ENCODE data around the gene TMEM164. TPM values are rescaled to one million over a fixed set of nuclear protein-coding genes. Genes with fewer than 3 reads are reported as not detected.

Gene TMEM164
- total RNA-seq, 2 donors from 2014 or later: 18.0 to 20.2 TPM

DNA sequence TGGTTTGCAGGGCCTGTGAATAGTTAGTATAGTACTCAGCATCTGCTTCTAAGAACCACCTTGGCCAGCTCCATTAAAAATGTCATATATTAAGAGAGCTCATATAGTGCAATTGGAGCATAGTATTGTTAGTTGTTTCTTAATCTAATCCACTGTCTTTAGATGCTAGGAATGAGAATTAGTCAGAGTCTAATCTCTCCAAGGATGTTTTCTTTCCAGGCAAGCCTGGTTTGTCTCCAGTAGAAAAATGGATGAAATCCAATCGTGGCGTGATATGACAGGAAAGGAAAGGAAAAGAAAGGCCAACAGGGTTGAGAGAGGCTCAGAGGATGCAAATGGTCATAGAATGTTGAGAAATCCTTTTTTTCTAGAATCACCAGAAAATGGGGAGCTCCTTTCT, 15.0 kb upstream of the TMEM164 start:
- ATAC-seq (ENCODE audit: insufficient number of reproducible peaks, low FRiP score, low read depth) (no peak), DNase-seq (ENCODE audit: low spot score) (no peak)
- Histone ChIP-seq H3K4me3 (no peak overlapping the region), H3K4me1 (ENCODE audit: control insufficient read depth in 1 of 2, low read depth in 2 of 2) (no peaks in the 10 kb centered on the region), H3K9me3 (no peaks in the 10 kb centered on the region), H3K36me3 (no peaks in the 10 kb centered on the region), H3K27ac (no peak overlapping the region), H3K27me3 (replicated peaks; ENCODE audit: insufficient read depth) (no peaks in the 10 kb centered on the region)
- TF ChIP-seq, protein P1, sequence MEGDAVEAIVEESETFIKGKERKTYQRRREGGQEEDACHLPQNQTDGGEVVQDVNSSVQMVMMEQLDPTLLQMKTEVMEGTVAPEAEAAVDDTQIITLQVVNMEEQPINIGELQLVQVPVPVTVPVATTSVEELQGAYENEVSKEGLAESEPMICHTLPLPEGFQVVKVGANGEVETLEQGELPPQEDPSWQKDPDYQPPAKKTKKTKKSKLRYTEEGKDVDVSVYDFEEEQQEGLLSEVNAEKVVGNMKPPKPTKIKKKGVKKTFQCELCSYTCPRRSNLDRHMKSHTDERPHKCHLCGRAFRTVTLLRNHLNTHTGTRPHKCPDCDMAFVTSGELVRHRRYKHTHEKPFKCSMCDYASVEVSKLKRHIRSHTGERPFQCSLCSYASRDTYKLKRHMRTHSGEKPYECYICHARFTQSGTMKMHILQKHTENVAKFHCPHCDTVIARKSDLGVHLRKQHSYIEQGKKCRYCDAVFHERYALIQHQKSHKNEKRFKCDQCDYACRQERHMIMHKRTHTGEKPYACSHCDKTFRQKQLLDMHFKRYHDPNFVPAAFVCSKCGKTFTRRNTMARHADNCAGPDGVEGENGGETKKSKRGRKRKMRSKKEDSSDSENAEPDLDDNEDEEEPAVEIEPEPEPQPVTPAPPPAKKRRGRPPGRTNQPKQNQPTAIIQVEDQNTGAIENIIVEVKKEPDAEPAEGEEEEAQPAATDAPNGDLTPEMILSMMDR (IDR thresholded peaks at IDR 0.05): no peak

DNA sequence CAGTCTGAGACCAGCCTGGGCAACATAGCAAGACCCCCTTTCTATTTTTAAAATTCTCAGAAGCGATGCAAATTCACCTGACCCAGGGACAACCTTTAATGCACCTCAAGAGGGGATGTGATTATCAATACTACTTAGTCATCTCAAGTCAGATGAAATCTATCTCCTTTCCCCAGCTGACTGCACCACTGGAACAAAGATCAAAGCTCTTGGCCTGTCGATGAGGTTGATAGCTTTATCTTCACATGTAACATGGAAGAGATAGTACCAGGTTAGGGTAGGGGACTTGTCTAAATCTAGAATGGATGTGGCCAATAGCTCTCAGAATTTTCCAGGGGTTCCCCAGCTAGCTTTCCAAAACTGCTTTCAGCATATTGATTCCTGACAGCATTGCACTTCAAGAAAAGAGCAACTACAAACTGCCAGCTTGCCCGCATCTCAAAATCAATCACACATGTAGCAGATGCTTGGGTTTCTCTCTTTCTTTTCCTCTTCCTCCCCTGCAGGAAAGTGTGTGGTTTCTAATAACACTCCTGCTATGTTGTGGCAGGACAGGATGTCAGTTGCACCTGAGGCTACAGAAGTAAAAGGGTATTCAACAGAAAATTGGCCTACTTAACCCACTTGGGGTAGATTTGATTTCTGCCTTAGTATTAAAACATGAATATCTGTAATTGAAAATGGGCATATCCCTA, 12.2 kb upstream of the TMEM164 start:
- no peak for ATAC-seq (ENCODE audit: insufficient number of reproducible peaks, low FRiP score, low read depth)
- TF ChIP-seq, protein P1 (IDR thresholded peaks at IDR 0.05): no peak
- no peak for DNase-seq (ENCODE audit: low spot score)
- no peak overlapping the region for H3K4me3 ChIP-seq
- no peaks in the 10 kb centered on the region for H3K9me3 ChIP-seq
- H3K4me1 ChIP-seq (ENCODE audit: control insufficient read depth in 1 of 2, low read depth in 2 of 2): no peaks in the 10 kb centered on the region
- H3K27me3 ChIP-seq (replicated peaks; ENCODE audit: insufficient read depth): no peaks in the 10 kb centered on the region
- no peaks in the 10 kb centered on the region for H3K36me3 ChIP-seq
- no peak overlapping the region for H3K27ac ChIP-seq

DNA sequence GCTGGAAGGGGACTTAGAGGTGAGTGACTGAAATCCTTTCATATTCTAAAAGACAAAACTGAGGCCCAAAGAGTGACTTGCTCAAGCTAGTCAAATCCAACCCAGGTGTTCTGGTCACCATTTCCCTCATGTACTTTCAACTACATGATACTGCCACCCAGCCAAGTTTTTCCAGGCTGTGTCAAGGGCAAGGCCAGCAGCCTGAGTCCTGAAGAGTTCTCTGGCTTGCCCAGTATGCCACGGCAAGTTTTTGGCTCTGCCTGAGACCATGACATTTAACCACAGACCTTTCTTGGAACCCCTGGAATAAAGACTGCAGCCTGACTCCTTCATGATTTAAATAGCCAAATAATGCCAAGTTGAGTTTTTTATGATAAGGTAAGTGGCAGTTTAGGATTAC, 10.7 kb upstream of the TMEM164 start:
- DNase-seq (ENCODE audit: low spot score) (no peak), ATAC-seq (ENCODE audit: insufficient number of reproducible peaks, low FRiP score, low read depth) (no peak)
- Histone ChIP-seq H3K4me1 (ENCODE audit: control insufficient read depth in 1 of 2, low read depth in 2 of 2) (no peaks in the 10 kb centered on the region), H3K27ac (no peak overlapping the region), H3K36me3 (no peaks in the 10 kb centered on the region), H3K9me3 (no peaks in the 10 kb centered on the region), H3K4me3 (no peak overlapping the region), H3K27me3 (replicated peaks; ENCODE audit: insufficient read depth) (no peaks in the 10 kb centered on the region)
- TF ChIP-seq, protein P1 (IDR thresholded peaks at IDR 0.05): no peak

DNA sequence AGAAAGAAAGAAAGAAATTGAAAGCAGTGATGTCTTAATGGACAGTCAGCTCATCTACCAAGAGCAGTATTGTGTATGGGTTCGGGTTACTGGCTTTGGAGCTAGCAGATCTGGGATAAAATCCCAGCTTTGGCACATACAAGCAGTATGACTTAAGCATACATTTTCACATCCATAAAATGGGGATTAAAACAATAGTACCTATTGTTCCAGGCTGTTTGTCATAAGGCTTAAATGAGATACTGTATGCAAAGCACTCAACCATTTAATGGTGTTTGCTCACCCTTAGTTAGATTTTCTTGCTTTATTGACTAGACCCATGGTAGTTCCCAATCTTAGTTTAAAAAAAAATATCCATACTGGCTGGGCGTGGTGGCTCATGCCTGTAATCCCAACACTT, 7.8 kb upstream of the TMEM164 start:
- no peak overlapping the region for H3K27ac ChIP-seq
- H3K4me3 ChIP-seq: no peak overlapping the region
- H3K27me3 ChIP-seq (replicated peaks; ENCODE audit: insufficient read depth): no peaks in the 10 kb centered on the region
- ATAC-seq (ENCODE audit: insufficient number of reproducible peaks, low FRiP score, low read depth) (no peak), DNase-seq (ENCODE audit: low spot score) (no peak)
- no peaks in the 10 kb centered on the region for H3K4me1 ChIP-seq (ENCODE audit: control insufficient read depth in 1 of 2, low read depth in 2 of 2)
- H3K36me3 ChIP-seq: no peaks in the 10 kb centered on the region
- H3K9me3 ChIP-seq: no peaks in the 10 kb centered on the region
- TF ChIP-seq, protein P1 (IDR thresholded peaks at IDR 0.05): no peak

DNA sequence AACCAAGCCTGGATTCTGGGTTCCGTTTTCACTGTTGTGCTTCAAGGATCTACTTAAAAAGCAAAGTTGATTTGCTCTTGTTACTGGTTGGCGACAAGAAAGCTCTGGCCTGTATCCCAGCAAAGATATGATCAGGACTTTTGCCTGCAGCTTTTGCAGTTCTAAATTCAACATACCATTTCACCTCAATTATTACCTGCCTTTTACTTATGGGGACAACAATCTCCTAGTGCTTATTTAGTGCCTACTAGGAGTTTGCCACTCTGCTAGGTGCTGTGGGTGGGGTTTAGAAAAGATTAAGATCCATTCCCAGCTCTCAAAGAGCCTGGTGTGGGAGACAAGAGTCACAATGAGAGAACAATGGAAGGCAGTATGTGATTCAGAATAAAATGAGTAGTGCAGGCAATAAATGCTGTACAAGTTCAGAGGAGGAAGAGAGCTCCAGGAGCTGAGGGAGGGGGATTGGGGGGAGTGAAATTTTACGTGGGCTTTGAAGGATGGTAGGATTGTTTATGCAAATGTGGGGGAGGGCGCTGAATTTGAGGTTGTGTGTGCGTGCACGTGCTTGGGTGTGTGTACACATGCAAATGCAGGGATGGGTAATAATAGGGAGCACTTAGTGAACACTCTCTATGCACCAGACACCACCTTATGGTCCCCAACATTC, 5.0 kb upstream of the TMEM164 start:
- TF ChIP-seq, protein P1 (IDR thresholded peaks at IDR 0.05): no peak
- Histone ChIP-seq H3K4me3 (no peak overlapping the region), H3K4me1 (ENCODE audit: control insufficient read depth in 1 of 2, low read depth in 2 of 2) (no peaks in the 10 kb centered on the region), H3K9me3 (no peaks in the 10 kb centered on the region), H3K36me3 (no peaks in the 10 kb centered on the region), H3K27me3 (replicated peaks; ENCODE audit: insufficient read depth) (no peaks in the 10 kb centered on the region), H3K27ac (no peak overlapping the region)
- DNase-seq (ENCODE audit: low spot score) (no peak), ATAC-seq (ENCODE audit: insufficient number of reproducible peaks, low FRiP score, low read depth) (no peak)

Data from thoracic aorta (tissue), 2 donors.